ENCODE results near the gene RS1.

DNA sequence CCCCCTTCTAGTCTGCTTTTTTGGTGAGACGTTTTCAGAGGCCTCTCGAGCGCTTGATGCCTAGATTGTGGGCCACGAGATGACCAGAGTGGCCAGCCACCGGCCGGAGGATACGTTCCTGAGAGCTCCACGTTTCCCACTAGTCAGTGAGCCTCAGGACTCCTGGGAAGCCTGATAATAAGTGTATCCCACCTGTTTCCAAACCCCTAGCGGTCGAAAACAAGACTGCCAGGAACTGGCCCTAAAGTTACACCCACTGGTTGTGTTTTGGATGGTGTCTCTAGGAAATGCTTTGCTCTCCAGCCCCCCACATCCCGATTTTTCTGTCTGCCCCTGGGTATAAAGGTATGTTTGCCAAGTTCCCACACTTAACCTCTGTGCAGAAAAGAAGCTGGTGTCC is 4.6 kb upstream of the RS1 start:
- TF ChIP-seq, protein P1, sequence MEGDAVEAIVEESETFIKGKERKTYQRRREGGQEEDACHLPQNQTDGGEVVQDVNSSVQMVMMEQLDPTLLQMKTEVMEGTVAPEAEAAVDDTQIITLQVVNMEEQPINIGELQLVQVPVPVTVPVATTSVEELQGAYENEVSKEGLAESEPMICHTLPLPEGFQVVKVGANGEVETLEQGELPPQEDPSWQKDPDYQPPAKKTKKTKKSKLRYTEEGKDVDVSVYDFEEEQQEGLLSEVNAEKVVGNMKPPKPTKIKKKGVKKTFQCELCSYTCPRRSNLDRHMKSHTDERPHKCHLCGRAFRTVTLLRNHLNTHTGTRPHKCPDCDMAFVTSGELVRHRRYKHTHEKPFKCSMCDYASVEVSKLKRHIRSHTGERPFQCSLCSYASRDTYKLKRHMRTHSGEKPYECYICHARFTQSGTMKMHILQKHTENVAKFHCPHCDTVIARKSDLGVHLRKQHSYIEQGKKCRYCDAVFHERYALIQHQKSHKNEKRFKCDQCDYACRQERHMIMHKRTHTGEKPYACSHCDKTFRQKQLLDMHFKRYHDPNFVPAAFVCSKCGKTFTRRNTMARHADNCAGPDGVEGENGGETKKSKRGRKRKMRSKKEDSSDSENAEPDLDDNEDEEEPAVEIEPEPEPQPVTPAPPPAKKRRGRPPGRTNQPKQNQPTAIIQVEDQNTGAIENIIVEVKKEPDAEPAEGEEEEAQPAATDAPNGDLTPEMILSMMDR (IDR thresholded peaks at IDR 0.05): no peak
- no peak for TF ChIP-seq EP300 (IDR thresholded peaks at IDR 0.05)
- no peak for TF ChIP-seq POLR2A (IDR thresholded peaks at IDR 0.05)
